Lung (tissue), 12 donors: ENCODE data around the gene EIF4E1B. TPM values are rescaled to one million over a fixed set of nuclear protein-coding genes. Genes with fewer than 3 reads are reported as not detected.
"Not testable (repeated sequence)": the region's sequence is repeated elsewhere in the genome, so short reads cannot be mapped to it uniquely, and the experiment has no call there.

Experiments
- ATAC-seq: fragments of 200-7000 bp; cut with Tn5 transposase; one replicate; pipeline ENCODE4 v1.9.1; 2020; ENCODE audit warnings: moderate number of reproducible peaks; ENCODE audit not compliant: insufficient read depth, low FRiP score
- DNase-seq, 3 donors: peaks; one replicate each; pipeline ENCODE4 v3.0.0-alpha.2; 2013 to 2017
- H3K27ac ChIP-seq, 2 donors: one replicate each; pipeline ENCODE4 v1.5.1; 2013; ENCODE audit warnings: mild to moderate bottlenecking in 2 of 2, moderate library complexity in 2 of 2, control low read depth in 1 of 2, inconsistent platforms in 1 of 2, low read depth in 1 of 2, low read length in 1 of 2
- H3K27me3 ChIP-seq, 3 donors: one replicate each; pipeline ENCODE4 v1.5.1; 2013; ENCODE audit warnings: low read length in 2 of 3; ENCODE audit not compliant: control insufficient read depth in 3 of 3, insufficient read depth in 3 of 3
- H3K36me3 ChIP-seq, 4 donors: one replicate each; pipeline ENCODE4 v1.5.1; 2013; ENCODE audit warnings: low read length in 4 of 4, mild to moderate bottlenecking in 1 of 4, moderate library complexity in 1 of 4; ENCODE audit not compliant: control insufficient read depth in 4 of 4, insufficient read depth in 4 of 4
- H3K4me1 ChIP-seq, 5 donors: one replicate each; pipeline ENCODE4 v1.5.1; 2013; ENCODE audit warnings: low read length in 5 of 5, mild to moderate bottlenecking in 2 of 5, moderate library complexity in 1 of 5; ENCODE audit not compliant: control insufficient read depth in 5 of 5, insufficient read depth in 5 of 5
- H3K4me3 ChIP-seq: one replicate; pipeline ENCODE4 v1.5.1; 2013; ENCODE audit warnings: mild to moderate bottlenecking, control low read depth, moderate library complexity
- H3K9ac ChIP-seq, 2 donors: one replicate each; pipeline ENCODE4 v1.5.1; 2013; ENCODE audit warnings: low read length in 2 of 2, control low read depth in 1 of 2; ENCODE audit not compliant: insufficient read depth in 1 of 2
- H3K9me3 ChIP-seq, 4 donors: one replicate each; pipeline ENCODE4 v1.5.1; 2013; ENCODE audit warnings: low read length in 3 of 4, mild to moderate bottlenecking in 1 of 4, moderate library complexity in 1 of 4; ENCODE audit not compliant: control insufficient read depth in 4 of 4, insufficient read depth in 3 of 4
- CTCF ChIP-seq: IDR thresholded peaks from 2 replicates; pipeline ENCODE4 v1.5.1; 2012; ENCODE audit warnings: mild to moderate bottlenecking; ENCODE audit errors: control extremely low read depth, extremely low read depth
- WGBS, 2 donors: extraction: QIAGEN DNeasy Blood & Tissue Kit; methylation state at CpG; one replicate each; pipeline ENCODE4 v1.1.7; 2013; 5-methylcytosine and 5-hydroxymethylcytosine counted together
- polyA plus RNA-seq, 2 donors: library from polyadenylated mRNA; stranded (reverse); fragments of 200-250 nt; gene quantifications; one replicate each; pipeline ENCODE4 v1.2.1, GENCODE V29; 2013
- total RNA-seq, 2 donors: library from RNA; depleted of rRNA in 1 of 2; stranded (reverse); fragments of >200 nt in 1 of 2; gene quantifications; one replicate each; pipeline ENCODE4 v1.2.1, GENCODE V29; 2014 to 2021
- donor health status: control.
- donor health status: control.
- donor health status: Bipolar disorder and iron deficiency.
- donor health status: healthy.
- donor health status: DM: yes; HTN: yes; CAD: no.

EIF4E1B gene
- total and polyA plus RNA-seq, 4 donors, result not detected

DNA sequence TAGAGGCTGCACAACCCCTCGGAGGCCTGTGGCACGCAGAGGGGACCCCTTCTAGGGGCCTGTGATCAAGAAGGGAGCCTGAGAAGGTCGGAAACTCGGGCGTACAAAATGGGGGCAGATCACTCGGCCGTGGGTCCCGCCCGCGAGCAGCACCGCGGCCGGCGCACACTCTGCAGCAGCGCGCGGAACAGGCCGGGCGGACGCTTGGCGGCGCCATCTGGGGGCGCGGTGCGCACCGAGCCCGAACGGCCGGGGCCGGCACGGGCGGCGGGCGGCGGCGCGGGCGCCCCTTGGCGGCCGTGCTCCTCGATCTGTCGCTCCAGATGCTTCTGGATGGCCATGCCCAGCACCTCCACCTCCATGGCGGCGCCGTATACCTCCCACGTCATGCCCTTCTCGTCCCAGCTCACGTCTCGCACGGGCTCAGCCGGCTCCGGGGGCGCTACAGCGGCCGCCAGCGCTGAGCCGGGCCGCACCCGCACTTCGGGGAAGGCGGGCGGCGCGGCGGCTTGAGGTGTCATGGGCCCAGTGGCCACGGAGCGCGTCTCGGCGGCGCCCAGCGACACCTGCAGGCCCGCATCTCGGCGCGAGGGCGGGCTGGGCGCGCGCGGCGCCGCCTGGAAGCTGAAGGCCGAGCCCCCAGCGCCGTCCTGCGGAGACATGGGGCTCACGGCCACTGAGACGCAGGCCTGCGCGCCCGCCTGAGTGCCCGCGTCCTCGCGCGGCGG is 33.6 kb upstream of the EIF4E1B start:
- no peak for ATAC-seq

DNA sequence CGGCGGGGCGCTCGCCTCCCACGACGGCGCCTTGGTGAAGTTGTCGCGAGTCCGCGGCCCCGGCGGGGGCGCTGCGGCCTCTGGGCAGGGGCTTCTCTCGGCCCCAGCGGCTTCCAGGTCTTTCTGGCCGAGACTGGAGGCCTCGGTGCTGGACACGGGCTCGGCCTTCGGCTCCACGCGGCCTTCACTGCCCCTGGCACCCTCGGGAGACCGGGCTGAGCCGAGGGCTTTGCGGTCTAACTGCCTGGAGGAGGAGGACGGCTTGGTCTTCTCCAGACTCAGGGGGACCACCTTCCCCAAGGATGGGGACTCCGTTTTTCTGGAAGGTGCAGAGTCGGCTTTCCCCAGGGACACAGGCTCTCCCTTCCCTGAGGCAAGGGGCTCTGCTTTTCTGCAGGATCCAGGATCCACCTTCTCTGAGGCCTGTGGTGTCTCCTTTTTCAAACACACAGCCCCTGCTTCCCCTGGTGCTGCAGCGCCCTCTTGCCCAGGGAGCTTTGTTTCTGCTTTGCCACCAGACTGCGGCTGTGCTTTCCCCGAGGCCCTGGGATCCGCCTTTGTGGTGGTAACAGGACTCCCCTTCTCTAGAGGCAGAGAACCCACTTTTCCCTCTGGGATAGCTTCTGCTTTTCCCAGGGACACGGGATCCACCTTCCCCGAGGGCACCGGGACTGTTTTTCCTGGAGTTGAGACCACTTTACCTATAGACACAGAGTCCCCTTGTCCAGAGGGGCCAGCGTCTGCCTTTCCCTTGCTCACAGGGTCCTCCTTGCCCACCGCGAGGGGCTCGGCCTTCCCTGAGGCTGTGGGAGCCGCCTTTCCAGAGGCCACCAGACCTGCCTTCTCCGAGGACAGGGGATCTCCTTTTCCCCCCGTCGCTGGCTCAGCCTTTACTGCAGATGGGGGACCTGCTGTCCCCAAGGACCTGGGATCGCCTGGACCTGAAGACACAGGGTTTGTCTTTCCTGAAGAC is 32.8 kb upstream of the EIF4E1B start:
- H3K9me3 ChIP-seq, result no peaks in the 10 kb centered on the region
- DNase-seq (no peak), ATAC-seq (no peak)
- no peak overlapping the region for H3K4me3 ChIP-seq
- H3K4me1 ChIP-seq, result no peaks in the 10 kb centered on the region
- 60 to 63% methylated on average over 46 to 47 of the region's 47 CpGs for WGBS, 2 donors
- H3K27ac ChIP-seq, result no peak overlapping the region
- no peaks in the 10 kb centered on the region for H3K36me3 ChIP-seq
- TF ChIP-seq CTCF, result no peak
- no peak overlapping the region for H3K9ac ChIP-seq
- peaks cover 0 to 4% (median 0%) of the 10 kb centered on the region in 3 donors for H3K27me3 ChIP-seq

More for the DNA sequence above, 33.6 kb upstream of the EIF4E1B start:
- peaks cover 0 to 4% (median 0%) of the 10 kb centered on the region in 3 donors for H3K27me3 ChIP-seq
- no peak overlapping the region for H3K4me3 ChIP-seq
- no peak for TF ChIP-seq CTCF
- H3K36me3 ChIP-seq, result no peaks in the 10 kb centered on the region
- no peak overlapping the region for H3K9ac ChIP-seq
- peak in 2 of 3 donors; percentile 42 to 52 for DNase-seq
- no peak overlapping the region for H3K27ac ChIP-seq
- H3K4me1 ChIP-seq, result no peaks in the 10 kb centered on the region
- H3K9me3 ChIP-seq, result peaks cover 0 to 5% (median 0%) of the 10 kb centered on the region in 4 donors
- WGBS, 2 donors, result 2 to 4% methylated on average over 60 to 98 of the region's 98 CpGs

DNA sequence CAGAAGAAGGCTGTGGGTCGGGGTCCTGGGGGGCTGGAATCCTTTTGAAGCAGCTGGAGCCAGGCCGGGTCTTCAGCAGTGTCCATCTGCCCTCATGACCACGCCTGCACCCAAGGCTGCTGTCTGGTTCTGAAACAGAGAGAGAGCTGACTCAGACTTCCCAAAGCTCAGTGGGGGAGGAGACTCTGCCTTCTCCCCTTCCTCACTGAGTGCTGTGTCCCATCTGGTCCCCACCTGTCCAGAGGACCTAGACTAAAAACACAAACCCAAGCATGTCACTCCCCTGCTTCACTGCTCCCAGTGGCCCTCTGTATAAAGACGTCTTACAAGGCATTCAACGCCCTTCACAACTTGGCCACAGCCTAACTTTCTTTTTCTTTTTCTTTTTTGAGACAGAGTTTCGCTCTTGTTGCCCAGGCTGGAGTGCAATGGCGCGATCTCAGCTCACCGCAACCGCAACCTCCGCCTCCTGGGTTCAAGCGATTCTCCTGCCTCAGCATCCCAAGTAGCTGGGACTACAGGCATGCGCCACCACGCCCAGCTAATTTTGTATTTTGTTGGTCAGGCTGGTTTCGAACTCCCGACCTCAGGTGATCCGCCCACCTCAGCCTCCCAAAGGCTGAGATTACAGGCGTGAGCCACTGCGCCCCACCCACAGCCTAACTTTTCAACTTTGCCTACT is 30.6 kb upstream of the EIF4E1B start:
- 93 to 94% methylated on average over 18 to 19 of the region's 19 CpGs for WGBS, 2 donors
- H3K4me1 ChIP-seq, H3K9me3 ChIP-seq, H3K27me3 ChIP-seq, DNase-seq, H3K36me3 ChIP-seq, ATAC-seq, H3K9ac ChIP-seq, H3K4me3 ChIP-seq, H3K27ac ChIP-seq: not testable (repeated sequence)
